Keratinocyte (primary cell): ENCODE results near the gene LDB2. TPM values are rescaled to one million over a fixed set of nuclear protein-coding genes. Genes with fewer than 3 reads are reported as not detected.

Experiments used
- DNase-seq: peaks from one replicate; pipeline ENCODE4 v3.0.0-alpha.2; 2011; ENCODE audit warnings: low read depth, missing footprints, low spot score
- FAIRE-seq: peaks from 2 replicates; lab custom pipeline; 2011; peaks lifted over from hg19 to GRCh38; lab: Jason Lieb, UNC
- H2AFZ ChIP-seq: 2 replicates; pipeline ENCODE4 v1.6.0; 2012; ENCODE audit warnings: low read length, control low read depth, inconsistent platforms; ENCODE audit not compliant: control insufficient read depth
- H3K27ac ChIP-seq: 2 replicates; pipeline ENCODE4 v1.5.1; 2011; ENCODE audit warnings: low read length; ENCODE audit not compliant: control insufficient read depth, insufficient read depth
- H3K27me3 ChIP-seq: 3 replicates; pipeline ENCODE4 v1.6.0; 2011; ENCODE audit warnings: low read length; ENCODE audit not compliant: control insufficient read depth, insufficient read depth; ENCODE audit errors: extremely low read depth
- H3K36me3 ChIP-seq, 2 experiments: 2 replicates in 1 of 2; 3 replicates in 1 of 2; pipeline ENCODE4 v1.5.1; 2011; ENCODE audit warnings: low read length in 2 of 2, mild to moderate bottlenecking in 1 of 2; ENCODE audit not compliant: control insufficient read depth in 2 of 2, insufficient read depth in 2 of 2; ENCODE audit errors: extremely low read depth in 1 of 2
- H3K4me1 ChIP-seq: 3 replicates; pipeline ENCODE4 v1.5.1; 2011; ENCODE audit warnings: low read length; ENCODE audit not compliant: control insufficient read depth, insufficient read depth; ENCODE audit errors: extremely low read depth
- H3K4me2 ChIP-seq: 3 replicates; pipeline ENCODE4 v1.6.0; 2011; ENCODE audit warnings: low read depth, low read length; ENCODE audit not compliant: control insufficient read depth, insufficient read depth; ENCODE audit errors: extremely low read depth
- H3K4me3 ChIP-seq, 3 experiments: fragments of 200-600 bp in 1 of 3; sonication (generic) in 1 of 3; 2 replicates in 2 of 3; 3 replicates in 1 of 3; pipeline ENCODE4 v1.5.1; 2011 to 2016; ENCODE audit warnings: low read length in 3 of 3, mild to moderate bottlenecking in 3 of 3, control low read depth in 2 of 3, inconsistent platforms in 1 of 3, low read depth in 1 of 3, mixed read lengths in 1 of 3, mixed run types in 1 of 3, moderate library complexity in 1 of 3; ENCODE audit not compliant: control insufficient read depth in 2 of 3, insufficient read depth in 2 of 3; ENCODE audit errors: extremely low read depth in 1 of 3
- H3K79me2 ChIP-seq: 2 replicates; pipeline ENCODE4 v1.6.0; 2012; ENCODE audit warnings: low read length; ENCODE audit not compliant: control insufficient read depth, insufficient read depth
- H3K9ac ChIP-seq: 3 replicates; pipeline ENCODE4 v1.6.0; 2011; ENCODE audit warnings: low read length; ENCODE audit not compliant: control insufficient read depth, insufficient read depth; ENCODE audit errors: extremely low read depth
- H3K9me1 ChIP-seq: 3 replicates; pipeline ENCODE4 v1.6.0; 2011; ENCODE audit warnings: low read length; ENCODE audit not compliant: control insufficient read depth, insufficient read depth; ENCODE audit errors: extremely low read depth
- H3K9me3 ChIP-seq: 2 replicates; pipeline ENCODE4 v1.5.1; 2012; ENCODE audit warnings: low read depth, low read length; ENCODE audit not compliant: control insufficient read depth
- H4K20me1 ChIP-seq: 3 replicates; pipeline ENCODE4 v1.6.0; 2011; ENCODE audit warnings: low read length; ENCODE audit not compliant: control insufficient read depth, insufficient read depth; ENCODE audit errors: extremely low read depth
- CTCF ChIP-seq, 3 experiments: IDR thresholded peaks in 1 of 3; conservative IDR thresholded peaks in 1 of 3; optimal IDR thresholded peaks in 1 of 3; 2 replicates in 2 of 3; 3 replicates in 1 of 3; pipeline versions ENCODE3 to v1.5.1; 2011; ENCODE audit warnings: low read length in 3 of 3, mild to moderate bottlenecking in 3 of 3, moderate library complexity in 2 of 3, control low read depth in 1 of 3, inconsistent platforms in 1 of 3; ENCODE audit not compliant: insufficient read depth in 2 of 3; ENCODE audit errors: extremely low read depth in 1 of 3
- EZH2 ChIP-seq: IDR thresholded peaks from one replicate; pipeline ENCODE4 v1.6.1; 2012; ENCODE audit warnings: inconsistent platforms, mild to moderate bottlenecking, low read length, moderate library complexity
- dilution Hi-C: fragments of 300-500 bp; cut with MboI; formaldehyde crosslinking; loops from one replicate; pipeline ENCODE4 v1.7.0; 2020; ENCODE audit warnings: low sequenced_read_pairs; ENCODE audit not compliant: extremely low pct_ligation_motif_present
- polyA plus RNA-seq, 5 experiments: library from polyadenylated mRNA; depleted of rRNA in 3 of 5; stranded (reverse) in 3 of 5; stranded (forward) in 1 of 5; unstranded in 1 of 5; fragments of >200 nt; gene quantifications; 1 replicate in 1 of 5; 2 replicates in 3 of 5; 3 replicates in 1 of 5; pipeline versions ENCODE4 v1.2.1 to v1.2.3, GENCODE V29; 2011 to 2012; ENCODE audit warnings: missing spikeins in 2 of 5, low read depth in 1 of 5, low replicate concordance in 1 of 5

LDB2 gene
- polyA plus RNA-seq, 1 donor (not counting 4 experiments of a cell fraction or from before 2014, with no cell fraction given), result not detected

- Histone ChIP-seq H3K4me2 (no peak overlapping the region), H3K9me1 (no peaks in the 10 kb centered on the region), H3K9me3 (no peaks in the 10 kb centered on the region), H3K4me1 (no peaks in the 10 kb centered on the region), H3K27me3 (no peaks in the 10 kb centered on the region), H4K20me1 (no peaks in the 10 kb centered on the region), H3K36me3 (no peaks in the 10 kb centered on the region), H3K79me2 (no peaks in the 10 kb centered on the region), H3K9ac (no peak overlapping the region), H2AFZ (no peak overlapping the region), H3K4me3 (no peak overlapping the region), H3K27ac (no peak overlapping the region)
- FAIRE-seq (no peak), DNase-seq (no peak)
- dilution Hi-C loops, result no loop called here
- no peak for TF ChIP-seq CTCF (optimal IDR thresholded peaks at IDR 0.05 in 1 of 3, IDR thresholded peaks at IDR 0.05 in 1 of 3, conservative IDR thresholded peaks at IDR 0.05 in 1 of 3; ENCODE audit: extremely low read depth in 1 of 3, insufficient read depth in 2 of 3, low read length in 3 of 3)
- no peak for TF ChIP-seq EZH2
Observed at GRCh38 chr4:16593386-16593785, 305.1 kb downstream of the LDB2 start.

- Histone ChIP-seq H3K79me2 (no peaks in the 10 kb centered on the region), H3K4me1 (no peaks in the 10 kb centered on the region), H4K20me1 (no peaks in the 10 kb centered on the region), H3K9ac (no peak overlapping the region), H3K4me3 (no peak overlapping the region), H3K4me2 (no peak overlapping the region), H3K9me3 (no peaks in the 10 kb centered on the region), H2AFZ (no peak overlapping the region), H3K27ac (no peak overlapping the region), H3K9me1 (no peaks in the 10 kb centered on the region), H3K27me3 (no peaks in the 10 kb centered on the region), H3K36me3 (no peaks in the 10 kb centered on the region)
- TF ChIP-seq CTCF (optimal IDR thresholded peaks at IDR 0.05 in 1 of 3, IDR thresholded peaks at IDR 0.05 in 1 of 3, conservative IDR thresholded peaks at IDR 0.05 in 1 of 3; ENCODE audit: extremely low read depth in 1 of 3, insufficient read depth in 2 of 3, low read length in 3 of 3) (no peak), EZH2 (no peak)
- dilution Hi-C loops, result no loop called here
- DNase-seq (no peak), FAIRE-seq (no peak)
Observed at GRCh38 chr4:16591272-16591826, 307.1 kb downstream of the LDB2 start.
